GM12878 (cell line): ENCODE measurements around the gene CNOT3.

Source experiments
- BHLHE40 ChIP-seq, 2 experiments: fragments of 450-650 bp in 1 of 2; IDR thresholded peaks; 2 replicates each; pipeline ENCODE4 v1.6.1; 2011 to 2017; ENCODE audit warnings: low read depth in 2 of 2, borderline replicate concordance in 1 of 2, improper control_type of control experiment in 1 of 2, low read length in 1 of 2, mild to moderate bottlenecking in 1 of 2
- RAD21 ChIP-seq: IDR thresholded peaks from 2 replicates; pipeline ENCODE4 v1.6.1; 2011; ENCODE audit warnings: mild to moderate bottlenecking, low read depth, low read length, moderate library complexity; ENCODE audit not compliant: insufficient read depth

DNA sequence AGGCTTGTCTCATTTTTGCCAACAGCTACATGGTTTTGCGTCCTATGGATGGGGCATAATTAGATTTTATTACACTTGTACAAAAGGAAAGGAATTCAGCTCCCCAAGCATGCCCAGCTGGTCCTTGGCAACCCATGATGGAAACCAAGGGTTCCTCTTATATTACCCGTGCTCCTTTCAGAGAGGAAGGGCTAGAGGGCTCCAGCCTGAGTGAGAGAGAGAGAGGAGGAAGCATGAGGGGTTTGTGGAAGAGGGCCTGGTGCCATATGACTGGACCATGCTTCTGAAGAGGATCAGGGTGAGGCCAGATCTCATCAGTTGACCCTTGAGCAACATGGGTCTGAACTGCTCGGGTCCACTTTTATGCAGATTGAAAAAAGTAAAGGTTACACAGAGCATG is 59.6 kb downstream of the CNOT3 start:
- TF ChIP-seq BHLHE40 (IDR thresholded peaks at IDR 0.05; ENCODE audit: borderline replicate concordance in 1 of 2, low read depth in 2 of 2, low read length in 1 of 2) (no peak), RAD21 (no peak)
